Measurements from ENCODE around the gene ZNF425.
A peak's percentile ranks its signal among the peaks of the same experiment; 100 is the strongest.

Gene ZNF425

GRCh38 chr7:149125863-149126661, at the start of gene ZNF425:
TSS of gene ZNF425 (minus strand) at chr7:149126324. CDS start at chr7:149126213, 111 bp downstream.
- peak; percentile 96 for DNase-seq

GRCh38 chr7:149175150-149175549, 49.0 kb upstream of the ZNF425 start:
- no peak for DNase-seq

- DNase-seq, result no peak
Observed at GRCh38 chr7:149172534-149172920, 46.4 kb upstream of the ZNF425 start.

- peak; percentile 61 for DNase-seq
Observed at GRCh38 chr7:149171892-149172533, 45.9 kb upstream of the ZNF425 start.

GRCh38 chr7:149166630-149167352, 40.7 kb upstream of the ZNF425 start:
- no peak for DNase-seq

GRCh38 chr7:149166142-149166541, 40.0 kb upstream of the ZNF425 start:
- DNase-seq, result no peak

- DNase-seq, result no peak
Observed at GRCh38 chr7:149161241-149161848, 35.2 kb upstream of the ZNF425 start.

- DNase-seq, result no peak
Observed at GRCh38 chr7:149156898-149157297, 30.8 kb upstream of the ZNF425 start.

- DNase-seq, result peak; percentile 63
Observed at GRCh38 chr7:149154056-149154455, 27.9 kb upstream of the ZNF425 start.

- DNase-seq, result no peak
Observed at GRCh38 chr7:149153346-149153745, 27.2 kb upstream of the ZNF425 start.

GRCh38 chr7:149150981-149151380, 24.9 kb upstream of the ZNF425 start:
- no peak for DNase-seq

GRCh38 chr7:149147752-149148653, 21.9 kb upstream of the ZNF425 start:
- DNase-seq, result peak; percentile 78

GRCh38 chr7:149147072-149147751, 21.1 kb upstream of the ZNF425 start, which contains the start of gene ZNF398:
TSS of gene ZNF398 (plus strand) at chr7:149147453. CDS start at chr7:149147743, 290 bp downstream.
- DNase-seq, result peak; percentile 87

- no peak for DNase-seq
Observed at GRCh38 chr7:149145031-149145845, 19.1 kb upstream of the ZNF425 start.

GRCh38 chr7:149144436-149144922, 18.4 kb upstream of the ZNF425 start:
- DNase-seq, result peak; percentile 69

GRCh38 chr7:149141893-149142292, 15.8 kb upstream of the ZNF425 start:
- DNase-seq, result no peak

- no peak for DNase-seq
Observed at GRCh38 chr7:149140831-149141230, 14.7 kb upstream of the ZNF425 start.

GRCh38 chr7:149136118-149136517, 10.0 kb upstream of the ZNF425 start:
- DNase-seq, result no peak

GRCh38 chr7:149133028-149133710, 7.0 kb upstream of the ZNF425 start:
- no peak for DNase-seq

Data from islet precursor cell (in vitro differentiated cells).